Measurements from ENCODE around the gene RPL38. TPM values are rescaled to one million over a fixed set of nuclear protein-coding genes. Genes with fewer than 3 reads are reported as not detected.

RPL38 gene
- total RNA-seq, 6 experiments from 2014 or later, result 660 to 867 (median 812) TPM

- TF ChIP-seq CTCF (IDR thresholded peaks at IDR 0.05), result no peak
- Mint-ChIP-seq H3K4me3 (no peak overlapping the region), H3K9me3 (peaks cover 20% of the 10 kb centered on the region), H3K36me3 (ENCODE audit: low read depth) (peaks cover 9% of the 10 kb centered on the region; the same call in 1 of the 2 replicates), H3K27me3 (ENCODE audit: insufficient read depth) (peaks cover 2% of the 10 kb centered on the region; the same call in 1 of the 2 replicates), H3K4me1 (ENCODE audit: low read depth) (no peaks in the 10 kb centered on the region), H3K27ac (no peak overlapping the region)
- no peak for DNase-seq
Observed at GRCh38 chr17:74241847-74242246, 38.4 kb downstream of the RPL38 start.

- no peak for DNase-seq
- H3K36me3 Mint-ChIP-seq (ENCODE audit: low read depth), result peaks cover 9% of the 10 kb centered on the region; the same call in 1 of the 2 replicates
- peaks cover 25% of the 10 kb centered on the region for H3K9me3 Mint-ChIP-seq
- H3K27ac Mint-ChIP-seq, result no peak overlapping the region
- no peak overlapping the region for H3K4me3 Mint-ChIP-seq
- H3K4me1 Mint-ChIP-seq (ENCODE audit: low read depth), result no peaks in the 10 kb centered on the region
- no peak for TF ChIP-seq CTCF (IDR thresholded peaks at IDR 0.05)
- H3K27me3 Mint-ChIP-seq (ENCODE audit: insufficient read depth), result peaks cover 5% of the 10 kb centered on the region; the same call in 1 of the 2 replicates
Observed at GRCh38 chr17:74243013-74243755, 39.7 kb downstream of the RPL38 start.

- Mint-ChIP-seq H3K4me1 (ENCODE audit: low read depth) (no peaks in the 10 kb centered on the region), H3K4me3 (no peak overlapping the region), H3K27me3 (ENCODE audit: insufficient read depth) (peaks cover 5% of the 10 kb centered on the region; the same call in 1 of the 2 replicates), H3K9me3 (peaks cover 25% of the 10 kb centered on the region), H3K36me3 (ENCODE audit: low read depth) (peaks cover 9% of the 10 kb centered on the region; the same call in 1 of the 2 replicates), H3K27ac (no peak overlapping the region)
- no peak for DNase-seq
- no peak for TF ChIP-seq CTCF (IDR thresholded peaks at IDR 0.05)
Observed at GRCh38 chr17:74244128-74244527, 40.6 kb downstream of the RPL38 start.

GRCh38 chr17:74244548-74244947 is 41.1 kb downstream of the RPL38 start:
- no peak overlapping the region for H3K27ac Mint-ChIP-seq
- no peak for TF ChIP-seq CTCF (IDR thresholded peaks at IDR 0.05)
- H3K4me1 Mint-ChIP-seq (ENCODE audit: low read depth), result no peaks in the 10 kb centered on the region
- peaks cover 5% of the 10 kb centered on the region; the same call in 1 of the 2 replicates for H3K27me3 Mint-ChIP-seq (ENCODE audit: insufficient read depth)
- DNase-seq, result no peak
- peaks cover 9% of the 10 kb centered on the region; the same call in 1 of the 2 replicates for H3K36me3 Mint-ChIP-seq (ENCODE audit: low read depth)
- H3K9me3 Mint-ChIP-seq, result peaks cover 25% of the 10 kb centered on the region
- no peak overlapping the region for H3K4me3 Mint-ChIP-seq

- H3K4me1 Mint-ChIP-seq (ENCODE audit: low read depth), result no peaks in the 10 kb centered on the region
- H3K4me3 Mint-ChIP-seq, result no peak overlapping the region
- H3K27ac Mint-ChIP-seq, result no peak overlapping the region
- peaks cover 5% of the 10 kb centered on the region; the same call in 1 of the 2 replicates for H3K27me3 Mint-ChIP-seq (ENCODE audit: insufficient read depth)
- TF ChIP-seq CTCF (IDR thresholded peaks at IDR 0.05), result no peak
- no peak for DNase-seq
- peaks cover 25% of the 10 kb centered on the region for H3K9me3 Mint-ChIP-seq
- H3K36me3 Mint-ChIP-seq (ENCODE audit: low read depth), result peaks cover 9% of the 10 kb centered on the region; the same call in 1 of the 2 replicates
Observed at GRCh38 chr17:74245145-74245831, 41.8 kb downstream of the RPL38 start.
